SK-N-SH treated with all-trans-retinoic acid at 6 μM for 48 hours (cell line): ENCODE measurements around the gene H2BK1.

Experiments
- ATAC-seq: fragments of 200-7000 bp; cut with Tn5 transposase; 3 replicates; pipeline ENCODE4 v1.9.1; 2020; ENCODE audit warnings: mild to moderate bottlenecking, moderate library complexity
- ARNTL ChIP-seq: fragments of 450-650 bp; formaldehyde crosslinking; IDR thresholded peaks from 2 replicates; pipeline ENCODE4 v1.5.0; 2020; ENCODE audit warnings: low read depth, mild to moderate bottlenecking, moderate library complexity, borderline replicate concordance
- BACH2 ChIP-seq: fragments of 250-450 bp; sonication (Bioruptor Pico); IDR thresholded peaks from 2 replicates; pipeline ENCODE4 v1.9.0; 2021; ENCODE audit warnings: mild to moderate bottlenecking, borderline replicate concordance
- CREB5 ChIP-seq: fragments of 250-450 bp; sonication (Bioruptor Pico); IDR thresholded peaks from 2 replicates; pipeline ENCODE4 v1.5.1; 2020; ENCODE audit warnings: low read depth, mild to moderate bottlenecking, moderate library complexity
- CSDC2 ChIP-seq: fragments of 250-450 bp; sonication (Bioruptor Pico); IDR thresholded peaks from 2 replicates; pipeline ENCODE4 v1.5.0; 2020; ENCODE audit warnings: mild to moderate bottlenecking, moderate library complexity
- CSRNP3 ChIP-seq: fragments of 250-450 bp; sonication (Bioruptor Pico); IDR thresholded peaks from 2 replicates; pipeline ENCODE4 v1.5.1; 2021; ENCODE audit warnings: mild to moderate bottlenecking, moderate library complexity
- ESRRG ChIP-seq: fragments of 250-450 bp; sonication (Bioruptor Pico); IDR thresholded peaks from 2 replicates; pipeline ENCODE4 v1.6.1; 2021; ENCODE audit warnings: mild to moderate bottlenecking
- GLIS3 ChIP-seq: fragments of 250-450 bp; sonication (Bioruptor Pico); IDR thresholded peaks from 2 replicates; pipeline ENCODE4 v1.5.0; 2020; ENCODE audit warnings: mild to moderate bottlenecking, moderate library complexity
- ISL1 ChIP-seq: fragments of 250-450 bp; sonication (Bioruptor Pico); IDR thresholded peaks from 2 replicates; pipeline ENCODE4 v2.1.2; 2022; ENCODE audit warnings: mild to moderate bottlenecking, moderate library complexity
- OSR1 ChIP-seq: fragments of 250-450 bp; sonication (Bioruptor Pico); IDR thresholded peaks from 2 replicates; pipeline ENCODE4 v1.8.0; 2022; ENCODE audit warnings: moderate library complexity, mild to moderate bottlenecking, inconsistent platforms
- PATZ1 ChIP-seq: fragments of 250-450 bp; sonication (Bioruptor Pico); IDR thresholded peaks from 2 replicates; pipeline ENCODE4 v1.8.0; 2020; ENCODE audit warnings: mild to moderate bottlenecking, moderate library complexity, borderline replicate concordance
- POU6F1 ChIP-seq: fragments of 250-450 bp; sonication (Bioruptor Pico); IDR thresholded peaks from 2 replicates; pipeline ENCODE4 v1.8.0; 2021; ENCODE audit warnings: low read depth, mild to moderate bottlenecking, moderate library complexity, borderline replicate concordance
- PPARA ChIP-seq: fragments of 250-450 bp; sonication (Bioruptor Pico); IDR thresholded peaks from 2 replicates; pipeline ENCODE4 v1.5.0; 2020; ENCODE audit warnings: mild to moderate bottlenecking, borderline replicate concordance
- RARB ChIP-seq: fragments of 250-450 bp; sonication (Bioruptor Pico); IDR thresholded peaks from 2 replicates; pipeline ENCODE4 v1.8.0; 2021; ENCODE audit warnings: mild to moderate bottlenecking, moderate library complexity
- TCF4 ChIP-seq: fragments of 250-450 bp; sonication (Bioruptor Pico); IDR thresholded peaks from 2 replicates; pipeline ENCODE4 v1.8.0; 2021; ENCODE audit warnings: mild to moderate bottlenecking, moderate library complexity, borderline replicate concordance
- TOX ChIP-seq: fragments of 250-450 bp; sonication (Bioruptor Pico); IDR thresholded peaks from 2 replicates; pipeline ENCODE4 v1.8.0; 2021; ENCODE audit warnings: mild to moderate bottlenecking, moderate library complexity, borderline replicate concordance
- TSHZ2 ChIP-seq: fragments of 250-450 bp; sonication (Bioruptor Pico); IDR thresholded peaks from 2 replicates; pipeline ENCODE4 v1.5.0; 2020; ENCODE audit warnings: mild to moderate bottlenecking, moderate library complexity
- ZC3H10 ChIP-seq: fragments of 250-450 bp; sonication (Bioruptor Pico); IDR thresholded peaks from 2 replicates; pipeline ENCODE4 v1.5.1; 2021; ENCODE audit warnings: mild to moderate bottlenecking, moderate library complexity
- ZFP3 ChIP-seq: fragments of 250-450 bp; sonication (Bioruptor Pico); IDR thresholded peaks from 2 replicates; pipeline ENCODE4 v1.5.0; 2020; ENCODE audit warnings: mild to moderate bottlenecking, moderate library complexity
- ZFP30 ChIP-seq: fragments of 450-650 bp; formaldehyde crosslinking; IDR thresholded peaks from 2 replicates; pipeline ENCODE4 v1.5.0; 2022; ENCODE audit warnings: mild to moderate bottlenecking, moderate library complexity
- ZNF565 ChIP-seq: fragments of 450-650 bp; formaldehyde crosslinking; conservative IDR thresholded peaks from 2 replicates; pipeline ENCODE4 v1.5.0; 2020; ENCODE audit warnings: low read depth, mild to moderate bottlenecking, moderate library complexity
- ZNF70 ChIP-seq: fragments of 450-650 bp; formaldehyde crosslinking; IDR thresholded peaks from 2 replicates; pipeline ENCODE4 v1.5.0; 2020; ENCODE audit warnings: mild to moderate bottlenecking, moderate library complexity
- ZNF8 ChIP-seq: fragments of 450-650 bp; formaldehyde crosslinking; IDR thresholded peaks from 2 replicates; pipeline ENCODE4 v1.5.0; 2020; ENCODE audit warnings: mild to moderate bottlenecking, moderate library complexity

The H2BK1 gene

GRCh38 chr7:151192002-151192539 is 18.2 kb downstream of the H2BK1 start:
- no peak for TF ChIP-seq TCF4 (CRISPR knock-in tag)
- no peak for TF ChIP-seq ZC3H10 (CRISPR knock-in tag)
- TF ChIP-seq ZFP3 (CRISPR knock-in tag) = no peak
- no peak for TF ChIP-seq CSDC2
- no peak for TF ChIP-seq ARNTL (CRISPR knock-in tag)
- no peak for TF ChIP-seq CSRNP3
- TF ChIP-seq ZNF565 = no peak
- TF ChIP-seq GLIS3 (CRISPR knock-in tag) = no peak
- no peak for TF ChIP-seq ZFP30
- TF ChIP-seq TSHZ2 (CRISPR knock-in tag) = no peak
- TF ChIP-seq PPARA (CRISPR knock-in tag) = no peak
- TF ChIP-seq TOX (CRISPR knock-in tag) = no peak
- TF ChIP-seq ZNF8 (CRISPR knock-in tag) = no peak
- no peak for TF ChIP-seq POU6F1
- no peak for TF ChIP-seq ESRRG
- TF ChIP-seq OSR1 (CRISPR knock-in tag) = no peak
- TF ChIP-seq BACH2 (CRISPR knock-in tag) = no peak
- no peak for TF ChIP-seq ISL1 (CRISPR knock-in tag)
- no peak for TF ChIP-seq CREB5
- no peak for TF ChIP-seq RARB (CRISPR knock-in tag)
- no peak for ATAC-seq

- TF ChIP-seq ZNF8 (CRISPR knock-in tag) (no peak), ARNTL (CRISPR knock-in tag) (no peak), PATZ1 (CRISPR knock-in tag) (no peak), ZFP30 (no peak), ZNF70 (CRISPR knock-in tag) (no peak), ZFP3 (CRISPR knock-in tag) (no peak), TOX (CRISPR knock-in tag) (no peak)
- no peak for ATAC-seq
These were observed 18.7 kb downstream of the H2BK1 start for GRCh38 chr7:151191544-151191943.

GRCh38 chr7:151189038-151189437 is 21.2 kb downstream of the H2BK1 start:
- TF ChIP-seq ZNF8 (CRISPR knock-in tag) (no peak), POU6F1 (no peak), ZC3H10 (CRISPR knock-in tag) (no peak), ZFP30 (no peak), OSR1 (CRISPR knock-in tag) (no peak), RARB (CRISPR knock-in tag) (no peak), PPARA (CRISPR knock-in tag) (no peak), TCF4 (CRISPR knock-in tag) (no peak)
- no peak for ATAC-seq
